A673 (cell line): ENCODE measurements around the gene FCHSD2. TPM values are rescaled to one million over a fixed set of nuclear protein-coding genes. Genes with fewer than 3 reads are reported as not detected.

Source experiments
- BruUV-seq: library from RNA; stranded (reverse); fragments of 400-500 nt; replicated peaks from 2 replicates; lab custom pipeline; 2021; lab: Mats Ljungman, UMichigan
- CTCF ChIA-PET: fragments of 300-600 bp; sonication (Branson Sonifier 250); formaldehyde crosslinking; loops from one replicate; lab custom pipeline; 2022; ENCODE audit warnings: antibody characterized with exemption; lab: Charles Lee
- POLR2A ChIA-PET: fragments of 300-600 bp; sonication (Branson Sonifier 250); formaldehyde crosslinking; loops from one replicate; lab custom pipeline; 2022; ENCODE audit warnings: antibody characterized with exemption; ENCODE audit not compliant: low non-redundant PET; lab: Charles Lee
- DNase-seq: peaks from one replicate; pipeline ENCODE4 v3.0.0-alpha.2; 2015; ENCODE audit warnings: low spot score
- H3K27ac ChIP-seq: fragments of 200-600 bp; sonication (generic); 2 replicates; pipeline ENCODE4 v1.5.1; 2016; ENCODE audit warnings: mixed run types, low read depth, mild to moderate bottlenecking, mixed read lengths, antibody characterized with exemption, low read length; ENCODE audit not compliant: poor library complexity, severe bottlenecking
- H3K27me3 ChIP-seq: fragments of 200-600 bp; sonication (generic); replicated peaks from 2 replicates; pipeline ENCODE4 v1.6.1; 2017; ENCODE audit warnings: mixed run types, low read depth, mild to moderate bottlenecking, mixed read lengths, antibody characterized with exemption, low read length; ENCODE audit not compliant: insufficient read depth, poor library complexity
- H3K36me3 ChIP-seq: fragments of 200-600 bp; sonication (generic); 2 replicates; pipeline ENCODE4 v1.6.1; 2016; ENCODE audit warnings: mixed run types, mild to moderate bottlenecking, mixed read lengths, antibody characterized with exemption, low read length; ENCODE audit not compliant: insufficient read depth, poor library complexity, severe bottlenecking
- H3K4me1 ChIP-seq: fragments of 200-600 bp; sonication (generic); 2 replicates; pipeline ENCODE4 v1.6.1; 2017; ENCODE audit warnings: mixed run types, mild to moderate bottlenecking, mixed read lengths, antibody characterized with exemption, low read length; ENCODE audit not compliant: insufficient read depth, poor library complexity, severe bottlenecking
- H3K4me3 ChIP-seq: fragments of 200-600 bp; sonication (generic); 2 replicates; pipeline ENCODE4 v1.5.1; 2016; ENCODE audit warnings: low read depth, mixed run types, mild to moderate bottlenecking, mixed read lengths, low read length; ENCODE audit not compliant: poor library complexity, severe bottlenecking
- H3K9me3 ChIP-seq: fragments of 200-600 bp; sonication (generic); 2 replicates; pipeline ENCODE4 v1.6.1; 2016; ENCODE audit warnings: mixed run types, low read depth, mild to moderate bottlenecking, mixed read lengths, antibody characterized with exemption, low read length; ENCODE audit not compliant: poor library complexity, severe bottlenecking
- EZH2 ChIP-seq: fragments of 200-600 bp; sonication (generic); IDR thresholded peaks from 2 replicates; pipeline ENCODE4 v1.6.1; 2017; ENCODE audit warnings: borderline replicate concordance, low read depth, mild to moderate bottlenecking, mixed read lengths, antibody characterized with exemption, low read length; ENCODE audit not compliant: poor library complexity, severe bottlenecking
- intact Hi-C: fragments of 100-400 bp; cut with micrococcal nuclease; formaldehyde crosslinking; loops from one replicate; pipeline ENCODE4 v1.10.0; 2022; ENCODE audit not compliant: unreplicated experiment
- total RNA-seq: library from RNA; stranded (reverse); gene quantifications from 2 replicates; pipeline ENCODE4 v1.2.3, GENCODE V29; 2021
- TF ChIP-seq, protein P1 (sequence below): fragments of 300-800, 200-600 bp; sonication (generic); conservative IDR thresholded peaks from 2 replicates; pipeline ENCODE4 v1.5.1; 2017; ENCODE audit warnings: low read depth, mild to moderate bottlenecking, antibody characterized with exemption, low read length, moderate library complexity, mixed read lengths

FCHSD2 gene
- total RNA-seq, 1 experiment from 2014 or later, result 44.7 TPM

DNA sequence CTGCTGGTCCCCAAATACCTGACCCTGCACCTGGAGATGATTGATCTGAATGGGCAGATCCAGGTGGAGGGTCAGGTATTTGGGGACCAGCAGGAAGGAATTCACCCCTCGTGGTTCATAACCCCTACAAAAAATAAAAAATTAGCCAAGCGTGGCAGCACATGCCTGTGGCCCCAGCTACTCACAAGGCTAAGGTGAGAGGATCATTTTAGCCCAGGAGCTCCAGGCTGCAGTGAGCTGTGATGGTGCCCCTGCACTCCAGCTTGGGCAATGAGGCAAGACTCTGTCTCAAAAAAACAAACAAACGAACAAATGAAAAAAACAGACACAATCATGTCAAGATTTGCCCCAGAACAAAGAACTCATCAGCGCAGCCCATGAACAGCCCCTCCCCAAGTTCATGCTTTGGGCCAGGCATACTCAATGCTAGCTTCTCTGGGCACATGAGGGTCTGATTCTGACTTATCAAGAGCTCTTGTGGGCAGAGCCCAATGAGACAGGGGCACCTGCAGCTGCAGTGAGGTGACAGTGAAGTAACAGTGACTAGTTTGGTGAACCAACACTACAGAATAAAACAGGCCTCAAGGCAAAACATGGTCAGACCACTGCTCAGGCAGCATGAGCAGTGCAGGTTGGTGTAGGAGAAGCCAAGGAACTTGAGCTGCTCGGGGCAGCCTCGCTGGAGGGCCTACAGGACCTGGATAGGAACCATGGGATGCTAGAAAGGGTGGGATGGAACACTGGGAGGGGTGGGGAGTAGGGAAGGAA, 10.2 kb upstream of the FCHSD2 start:
- DNase-seq, result no peak
- H3K9me3 ChIP-seq, result no peaks in the 10 kb centered on the region
- intact Hi-C loops, result no loop called here
- no peak overlapping the region for H3K27ac ChIP-seq
- H3K36me3 ChIP-seq, result no peaks in the 10 kb centered on the region
- CTCF ChIA-PET, result no interaction called here
- H3K27me3 ChIP-seq, result no peaks in the 10 kb centered on the region
- TF ChIP-seq, protein P1, sequence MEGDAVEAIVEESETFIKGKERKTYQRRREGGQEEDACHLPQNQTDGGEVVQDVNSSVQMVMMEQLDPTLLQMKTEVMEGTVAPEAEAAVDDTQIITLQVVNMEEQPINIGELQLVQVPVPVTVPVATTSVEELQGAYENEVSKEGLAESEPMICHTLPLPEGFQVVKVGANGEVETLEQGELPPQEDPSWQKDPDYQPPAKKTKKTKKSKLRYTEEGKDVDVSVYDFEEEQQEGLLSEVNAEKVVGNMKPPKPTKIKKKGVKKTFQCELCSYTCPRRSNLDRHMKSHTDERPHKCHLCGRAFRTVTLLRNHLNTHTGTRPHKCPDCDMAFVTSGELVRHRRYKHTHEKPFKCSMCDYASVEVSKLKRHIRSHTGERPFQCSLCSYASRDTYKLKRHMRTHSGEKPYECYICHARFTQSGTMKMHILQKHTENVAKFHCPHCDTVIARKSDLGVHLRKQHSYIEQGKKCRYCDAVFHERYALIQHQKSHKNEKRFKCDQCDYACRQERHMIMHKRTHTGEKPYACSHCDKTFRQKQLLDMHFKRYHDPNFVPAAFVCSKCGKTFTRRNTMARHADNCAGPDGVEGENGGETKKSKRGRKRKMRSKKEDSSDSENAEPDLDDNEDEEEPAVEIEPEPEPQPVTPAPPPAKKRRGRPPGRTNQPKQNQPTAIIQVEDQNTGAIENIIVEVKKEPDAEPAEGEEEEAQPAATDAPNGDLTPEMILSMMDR, result no peak
- TF ChIP-seq EZH2, result no peak
- peaks cover 5% of the 10 kb centered on the region for H3K4me1 ChIP-seq
- POLR2A ChIA-PET, result interaction anchor here (0.7 kb wide), 1 partner anchor 167 kb away, joined by 3 read pairs; no protein-coding TSS in a partner anchor
- no TSS peak for BruUV-seq
- no peak overlapping the region for H3K4me3 ChIP-seq

DNA sequence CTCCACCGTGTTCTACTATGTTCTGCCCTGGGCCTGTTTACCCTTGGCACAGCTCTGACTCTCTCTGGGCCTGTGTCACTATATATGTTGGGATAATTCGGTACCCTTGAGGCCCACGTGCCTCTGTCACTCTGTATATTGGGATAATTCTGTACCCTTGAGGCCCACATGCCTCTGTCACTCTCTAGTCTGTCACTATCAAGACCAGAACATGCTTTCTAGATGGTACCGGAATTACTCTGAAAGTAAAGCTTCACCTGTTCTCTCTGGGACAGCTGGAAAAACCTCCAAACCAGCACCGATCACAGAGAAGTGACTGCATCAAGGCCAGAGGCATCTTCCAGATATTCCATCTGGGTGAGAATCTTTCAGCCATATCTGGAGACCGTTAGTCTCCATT, 9.3 kb upstream of the FCHSD2 start:
- Histone ChIP-seq H3K27me3 (no peaks in the 10 kb centered on the region), H3K4me3 (no peak overlapping the region), H3K27ac (no peak overlapping the region), H3K4me1 (peaks cover 5% of the 10 kb centered on the region), H3K9me3 (no peaks in the 10 kb centered on the region), H3K36me3 (no peaks in the 10 kb centered on the region)
- intact Hi-C loops, result no loop called here
- TF ChIP-seq, protein P1, result no peak
- TF ChIP-seq EZH2, result no peak
- no peak for DNase-seq
- ChIA-PET CTCF (no interaction called here), POLR2A (no interaction called here)
- no TSS peak for BruUV-seq

DNA sequence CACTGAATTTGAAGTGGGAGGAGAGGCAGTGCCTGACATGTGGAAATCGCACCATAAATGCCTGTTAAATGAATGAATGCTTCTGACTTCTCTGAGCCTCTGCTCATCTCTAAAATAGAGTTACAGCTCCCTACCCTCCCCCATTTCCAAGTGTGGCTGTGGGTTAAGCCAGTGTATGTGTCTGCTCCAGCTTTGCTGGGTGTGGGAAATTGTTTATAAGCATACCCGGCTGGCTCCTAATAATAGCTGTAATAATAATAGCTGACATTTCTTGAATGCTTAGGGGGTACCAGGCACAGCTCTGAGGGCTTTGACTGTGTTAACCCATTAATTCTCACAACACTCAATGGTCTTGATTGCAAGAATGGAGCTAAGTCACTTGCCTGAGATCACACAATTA, 7.0 kb upstream of the FCHSD2 start:
- POLR2A ChIA-PET, result no interaction called here
- Histone ChIP-seq H3K9me3 (no peaks in the 10 kb centered on the region), H3K4me1 (peaks cover 5% of the 10 kb centered on the region), H3K36me3 (no peaks in the 10 kb centered on the region), H3K4me3 (no peak overlapping the region), H3K27me3 (no peaks in the 10 kb centered on the region), H3K27ac (no peak overlapping the region)
- BruUV-seq, result no TSS peak
- peak; percentile 33 for DNase-seq
- CTCF ChIA-PET, result no interaction called here
- intact Hi-C loops, result loop anchor here (10.0 kb wide), 1 partner anchor 214 kb away; no protein-coding TSS in a partner anchor
- no peak for TF ChIP-seq EZH2
- TF ChIP-seq, protein P1, result no peak
